Erythroblast (primary cell): Measurements from ENCODE around the gene KRT9.

Experiments used
- GATA1 ChIP-seq: IDR thresholded peaks from 2 replicates; pipeline ENCODE4 v1.6.1; 2011; ENCODE audit warnings: low read depth, mild to moderate bottlenecking, control low read depth, low read length, moderate library complexity
- POLR2A ChIP-seq: IDR thresholded peaks from 2 replicates; pipeline ENCODE4 v1.6.1; 2011; ENCODE audit warnings: mild to moderate bottlenecking, low read length

DNA sequence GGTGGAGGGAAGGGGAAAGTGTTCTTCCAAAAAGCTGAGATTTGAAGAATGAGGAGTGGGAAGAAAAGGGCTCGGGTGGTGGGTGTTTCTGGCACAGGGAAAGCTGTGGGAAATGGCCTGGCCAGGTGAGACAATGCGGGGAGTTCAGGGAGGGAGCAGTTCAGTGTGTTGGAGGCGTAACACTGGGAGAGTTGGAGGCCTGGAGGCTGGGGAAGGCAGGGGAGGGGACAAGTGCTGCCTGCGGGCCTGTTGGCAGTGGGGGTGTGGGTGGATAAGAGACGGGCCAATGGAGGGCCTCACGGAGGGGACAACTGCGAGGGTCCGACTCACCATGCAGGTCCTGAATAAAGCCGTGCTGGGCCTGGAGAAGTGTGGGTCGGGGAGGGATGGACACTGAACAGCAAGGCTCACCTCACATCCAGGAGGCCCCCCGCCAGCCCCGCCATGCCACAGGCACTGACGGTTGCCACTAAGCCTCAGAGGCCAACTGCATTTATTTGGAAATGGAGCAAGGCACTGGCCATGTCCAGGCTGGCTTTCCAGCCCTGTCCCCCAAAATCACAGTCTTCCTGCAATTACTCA lies 25.9 kb downstream of the KRT9 start:
- TF ChIP-seq POLR2A (no peak), GATA1 (no peak)
